HL-60 (cell line): ENCODE results near the gene MTMR3.

Source experiments
- DNase-seq, 2 experiments: peaks; one replicate each; pipeline ENCODE4 v3.0.0-alpha.2; 2010 to 2020; ENCODE audit warnings: low read depth in 1 of 2, low spot score in 1 of 2
- H3K27ac ChIP-seq: fragments of 250-450 bp; sonication (Bioruptor Pico); replicated peaks from 2 replicates; pipeline ENCODE4 v1.5.1; 2020; ENCODE audit warnings: mild to moderate bottlenecking, moderate library complexity
- H3K27me3 ChIP-seq: fragments of 250-450 bp; sonication (Bioruptor Pico); 2 replicates; pipeline ENCODE4 v1.5.1; 2021; ENCODE audit warnings: mild to moderate bottlenecking, moderate library complexity; ENCODE audit not compliant: insufficient read depth, poor library complexity, severe bottlenecking
- H3K4me3 ChIP-seq: replicated peaks from 2 replicates; pipeline ENCODE4 v1.5.1; 2011; ENCODE audit warnings: mild to moderate bottlenecking, control low read depth, low read length; ENCODE audit not compliant: insufficient read depth
- GABPA ChIP-seq: IDR thresholded peaks from 2 replicates; pipeline ENCODE4 v1.6.1; 2012; ENCODE audit warnings: low read depth
- POLR2AphosphoS5 ChIP-seq: IDR thresholded peaks from 2 replicates; pipeline ENCODE4 v1.6.1; 2012; ENCODE audit warnings: low read depth
- REST ChIP-seq: IDR thresholded peaks from 2 replicates; pipeline ENCODE4 v1.6.1; 2012; ENCODE audit warnings: low read depth; ENCODE audit not compliant: insufficient replicate concordance
- SPI1 ChIP-seq: IDR thresholded peaks from 2 replicates; pipeline ENCODE4 v1.6.1; 2012; ENCODE audit warnings: low read depth, mild to moderate bottlenecking, borderline replicate concordance
- TF ChIP-seq, protein P1 (sequence below): IDR thresholded peaks from one replicate; pipeline ENCODE4 v1.5.1; 2011; ENCODE audit warnings: low read length, control low read depth, inconsistent platforms; ENCODE audit not compliant: insufficient read depth

The MTMR3 gene

GRCh38 chr22:30041475-30041874 is 158.5 kb downstream of the MTMR3 start:
- Histone ChIP-seq H3K27ac (no peak overlapping the region), H3K27me3 (no peaks in the 10 kb centered on the region), H3K4me3 (no peak overlapping the region)
- DNase-seq = no peak
- TF ChIP-seq, protein P1, sequence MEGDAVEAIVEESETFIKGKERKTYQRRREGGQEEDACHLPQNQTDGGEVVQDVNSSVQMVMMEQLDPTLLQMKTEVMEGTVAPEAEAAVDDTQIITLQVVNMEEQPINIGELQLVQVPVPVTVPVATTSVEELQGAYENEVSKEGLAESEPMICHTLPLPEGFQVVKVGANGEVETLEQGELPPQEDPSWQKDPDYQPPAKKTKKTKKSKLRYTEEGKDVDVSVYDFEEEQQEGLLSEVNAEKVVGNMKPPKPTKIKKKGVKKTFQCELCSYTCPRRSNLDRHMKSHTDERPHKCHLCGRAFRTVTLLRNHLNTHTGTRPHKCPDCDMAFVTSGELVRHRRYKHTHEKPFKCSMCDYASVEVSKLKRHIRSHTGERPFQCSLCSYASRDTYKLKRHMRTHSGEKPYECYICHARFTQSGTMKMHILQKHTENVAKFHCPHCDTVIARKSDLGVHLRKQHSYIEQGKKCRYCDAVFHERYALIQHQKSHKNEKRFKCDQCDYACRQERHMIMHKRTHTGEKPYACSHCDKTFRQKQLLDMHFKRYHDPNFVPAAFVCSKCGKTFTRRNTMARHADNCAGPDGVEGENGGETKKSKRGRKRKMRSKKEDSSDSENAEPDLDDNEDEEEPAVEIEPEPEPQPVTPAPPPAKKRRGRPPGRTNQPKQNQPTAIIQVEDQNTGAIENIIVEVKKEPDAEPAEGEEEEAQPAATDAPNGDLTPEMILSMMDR = no peak
- TF ChIP-seq SPI1 (no peak), REST (no peak), GABPA (no peak), POLR2AphosphoS5 (no peak)

- H3K27me3 ChIP-seq = no peaks in the 10 kb centered on the region
These were observed 158.9 kb downstream of the MTMR3 start for GRCh38 chr22:30041881-30042280.

GRCh38 chr22:30043161-30043560 is 160.2 kb downstream of the MTMR3 start:
- no peak for TF ChIP-seq REST
- TF ChIP-seq, protein P1 = no peak
- TF ChIP-seq POLR2AphosphoS5 = no peak
- no peak for TF ChIP-seq SPI1
- TF ChIP-seq GABPA = no peak
- DNase-seq = no peak
- no peak overlapping the region for H3K4me3 ChIP-seq
- no peak overlapping the region for H3K27ac ChIP-seq
- no peaks in the 10 kb centered on the region for H3K27me3 ChIP-seq

More at GRCh38 chr22:30041881-30042280, 158.9 kb downstream of the MTMR3 start:
- DNase-seq = no peak
- no peak for TF ChIP-seq GABPA
- TF ChIP-seq POLR2AphosphoS5 = no peak
- no peak for TF ChIP-seq SPI1
- TF ChIP-seq, protein P1 = no peak
- no peak for TF ChIP-seq REST
- Histone ChIP-seq H3K27ac (no peak overlapping the region), H3K4me3 (no peak overlapping the region)
